Measurements from ENCODE around the gene PNP. TPM values are rescaled to one million over a fixed set of nuclear protein-coding genes. Genes with fewer than 3 reads are reported as not detected.

PNP gene
- total RNA-seq, 1 donor from 2014 or later = 56.8 TPM

DNA sequence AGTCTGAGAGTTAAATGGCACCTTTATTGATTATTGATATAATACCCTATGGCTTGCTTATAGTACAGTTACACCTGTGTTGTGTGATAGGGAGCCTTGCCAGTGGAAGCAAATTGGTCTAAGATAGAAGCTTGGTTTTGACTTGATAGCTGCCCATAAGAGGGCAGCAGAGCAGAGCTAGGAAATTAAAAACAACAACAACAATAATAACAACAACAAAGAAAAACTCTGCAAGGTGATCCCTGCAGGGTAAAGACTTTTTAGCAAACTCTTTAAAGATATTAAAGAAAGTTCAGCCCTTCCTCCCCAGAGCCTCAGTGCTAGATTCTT, 18.2 kb downstream of the PNP start:
- peaks cover 14% of the 10 kb centered on the region for H3K4me1 Mint-ChIP-seq (ENCODE audit: low read depth, unreplicated experiment)
- no peak overlapping the region for H3K4me2 ChIP-seq (ENCODE audit: low read length)
- DNase-seq (ENCODE audit: low read depth) = no peak
- H3K36me3 ChIP-seq (ENCODE audit: insufficient read depth, low read length) = no peaks in the 10 kb centered on the region
- H3K27ac Mint-ChIP-seq (ENCODE audit: unreplicated experiment) = no peak overlapping the region
- no peak overlapping the region for H3K9ac ChIP-seq (ENCODE audit: low read length)
- no peaks in the 10 kb centered on the region for H3K79me2 ChIP-seq (ENCODE audit: insufficient read depth, low read length)
- no peak overlapping the region for H3K4me3 ChIP-seq (ENCODE audit: insufficient read depth, low read depth, low read length)
- no peak overlapping the region for H3K4me3 Mint-ChIP-seq (ENCODE audit: unreplicated experiment)
- no peak for TF ChIP-seq EZH2 (IDR thresholded peaks at IDR 0.05; ENCODE audit: insufficient read depth, low read length)
- TF ChIP-seq, protein P1, sequence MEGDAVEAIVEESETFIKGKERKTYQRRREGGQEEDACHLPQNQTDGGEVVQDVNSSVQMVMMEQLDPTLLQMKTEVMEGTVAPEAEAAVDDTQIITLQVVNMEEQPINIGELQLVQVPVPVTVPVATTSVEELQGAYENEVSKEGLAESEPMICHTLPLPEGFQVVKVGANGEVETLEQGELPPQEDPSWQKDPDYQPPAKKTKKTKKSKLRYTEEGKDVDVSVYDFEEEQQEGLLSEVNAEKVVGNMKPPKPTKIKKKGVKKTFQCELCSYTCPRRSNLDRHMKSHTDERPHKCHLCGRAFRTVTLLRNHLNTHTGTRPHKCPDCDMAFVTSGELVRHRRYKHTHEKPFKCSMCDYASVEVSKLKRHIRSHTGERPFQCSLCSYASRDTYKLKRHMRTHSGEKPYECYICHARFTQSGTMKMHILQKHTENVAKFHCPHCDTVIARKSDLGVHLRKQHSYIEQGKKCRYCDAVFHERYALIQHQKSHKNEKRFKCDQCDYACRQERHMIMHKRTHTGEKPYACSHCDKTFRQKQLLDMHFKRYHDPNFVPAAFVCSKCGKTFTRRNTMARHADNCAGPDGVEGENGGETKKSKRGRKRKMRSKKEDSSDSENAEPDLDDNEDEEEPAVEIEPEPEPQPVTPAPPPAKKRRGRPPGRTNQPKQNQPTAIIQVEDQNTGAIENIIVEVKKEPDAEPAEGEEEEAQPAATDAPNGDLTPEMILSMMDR (IDR thresholded peaks at IDR 0.05; ENCODE audit: insufficient read depth, low read depth, low read length) = no peak
- H2AFZ ChIP-seq (ENCODE audit: low read depth, low read length) = no peak overlapping the region
- H3K9me3 Mint-ChIP-seq (ENCODE audit: unreplicated experiment) = no peaks in the 10 kb centered on the region
- no peaks in the 10 kb centered on the region for H4K20me1 ChIP-seq (ENCODE audit: insufficient read depth, low read length)
- no peaks in the 10 kb centered on the region for H3K4me1 ChIP-seq (ENCODE audit: insufficient read depth, low read length)
- H3K36me3 Mint-ChIP-seq (ENCODE audit: low read depth, unreplicated experiment) = no peaks in the 10 kb centered on the region
- no peaks in the 10 kb centered on the region for H3K9me3 ChIP-seq (ENCODE audit: insufficient read depth, low read depth, low read length)
- H3K27ac ChIP-seq (ENCODE audit: low read depth, low read length) = no peak overlapping the region
- no peaks in the 10 kb centered on the region for H3K27me3 Mint-ChIP-seq (ENCODE audit: low read depth, unreplicated experiment)
- no peak for FAIRE-seq
- peaks cover 6% of the 10 kb centered on the region for H3K27me3 ChIP-seq (ENCODE audit: insufficient read depth, low read length)

DNA sequence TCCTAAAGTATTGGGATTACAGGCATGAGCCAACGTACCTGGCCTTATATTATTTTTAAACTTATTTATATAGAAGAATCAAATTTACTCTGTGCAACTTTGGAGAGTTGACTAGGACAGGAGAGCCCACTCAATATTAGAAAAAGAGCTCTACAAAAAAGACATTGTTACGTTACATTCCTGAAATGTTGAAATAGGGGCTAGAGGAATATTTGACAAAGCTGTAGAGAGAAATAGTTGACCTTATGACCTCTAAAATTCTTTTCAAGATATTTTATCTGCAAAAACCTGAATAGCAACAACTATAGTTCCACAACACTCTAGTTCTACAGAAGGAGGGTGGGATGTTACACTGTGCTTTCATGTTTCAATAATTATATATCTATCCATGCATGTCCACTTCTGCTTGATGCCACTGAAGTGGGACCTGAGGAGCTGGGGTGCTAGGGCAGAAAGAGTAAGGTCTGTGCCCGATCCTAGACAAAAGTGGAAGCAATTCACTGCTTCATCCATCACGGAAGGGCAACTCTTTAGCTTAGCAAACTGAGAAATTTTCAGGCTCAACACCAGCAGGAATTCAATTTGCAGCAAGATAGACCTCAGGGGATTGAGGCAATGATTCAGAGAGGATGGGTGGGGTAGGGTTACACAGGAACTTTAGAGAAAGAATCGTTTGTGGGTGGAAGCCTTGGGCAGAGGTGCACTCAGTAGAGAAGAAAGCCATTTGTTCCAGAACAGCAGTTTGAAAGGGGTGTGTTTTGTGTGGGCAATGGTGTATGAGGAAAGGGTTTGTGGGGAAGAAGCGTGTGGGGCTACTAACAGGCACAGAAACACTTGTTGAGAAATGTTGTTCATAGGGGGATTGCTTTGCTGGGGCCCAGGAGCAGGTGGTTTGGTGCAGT, 20.1 kb downstream of the PNP start:
- H3K4me2 ChIP-seq (ENCODE audit: low read length) = no peak overlapping the region
- no peak overlapping the region for H3K4me3 Mint-ChIP-seq (ENCODE audit: unreplicated experiment)
- FAIRE-seq (no peak), DNase-seq (ENCODE audit: low read depth) (no peak)
- H3K36me3 Mint-ChIP-seq (ENCODE audit: low read depth, unreplicated experiment) = no peaks in the 10 kb centered on the region
- H2AFZ ChIP-seq (ENCODE audit: low read depth, low read length) = no peak overlapping the region
- no peaks in the 10 kb centered on the region for H3K27me3 ChIP-seq (ENCODE audit: insufficient read depth, low read length)
- no peak overlapping the region for H3K4me3 ChIP-seq (ENCODE audit: insufficient read depth, low read depth, low read length)
- no peak overlapping the region for H3K9ac ChIP-seq (ENCODE audit: low read length)
- H3K4me1 Mint-ChIP-seq (ENCODE audit: low read depth, unreplicated experiment) = peaks cover 16% of the 10 kb centered on the region
- H3K27ac Mint-ChIP-seq (ENCODE audit: unreplicated experiment) = no peak overlapping the region
- no peaks in the 10 kb centered on the region for H3K79me2 ChIP-seq (ENCODE audit: insufficient read depth, low read length)
- no peaks in the 10 kb centered on the region for H4K20me1 ChIP-seq (ENCODE audit: insufficient read depth, low read length)
- no peak overlapping the region for H3K27ac ChIP-seq (ENCODE audit: low read depth, low read length)
- H3K36me3 ChIP-seq (ENCODE audit: insufficient read depth, low read length) = no peaks in the 10 kb centered on the region
- H3K4me1 ChIP-seq (ENCODE audit: insufficient read depth, low read length) = no peaks in the 10 kb centered on the region
- no peaks in the 10 kb centered on the region for H3K27me3 Mint-ChIP-seq (ENCODE audit: low read depth, unreplicated experiment)
- no peak for TF ChIP-seq EZH2 (IDR thresholded peaks at IDR 0.05; ENCODE audit: insufficient read depth, low read length)
- TF ChIP-seq, protein P1 (IDR thresholded peaks at IDR 0.05; ENCODE audit: insufficient read depth, low read depth, low read length) = no peak
- H3K9me3 ChIP-seq (ENCODE audit: insufficient read depth, low read depth, low read length) = no peaks in the 10 kb centered on the region
- no peaks in the 10 kb centered on the region for H3K9me3 Mint-ChIP-seq (ENCODE audit: unreplicated experiment)

DNA sequence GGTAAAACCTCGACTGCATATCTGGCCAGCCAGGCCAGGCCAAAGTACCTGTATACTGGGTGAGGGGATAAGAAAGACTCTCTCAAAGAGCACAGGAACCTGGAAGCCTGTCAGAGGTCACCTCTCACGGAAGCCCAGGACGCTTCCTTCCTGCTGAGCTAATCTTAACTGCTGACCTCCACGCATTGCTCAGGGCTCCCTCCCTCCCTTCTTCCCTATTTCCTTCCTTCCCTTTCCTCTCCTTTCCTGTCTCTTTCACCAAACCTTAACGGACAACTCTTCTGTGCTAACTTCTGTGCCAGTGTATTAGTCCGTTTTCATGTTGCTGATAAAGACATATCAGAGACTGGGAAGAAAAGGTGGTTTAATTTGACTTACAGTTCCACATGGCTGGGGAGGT, 21.4 kb downstream of the PNP start:
- H3K4me3 ChIP-seq (ENCODE audit: insufficient read depth, low read depth, low read length) = no peak overlapping the region
- H3K27ac Mint-ChIP-seq (ENCODE audit: unreplicated experiment) = no peak overlapping the region
- no peak overlapping the region for H3K4me3 Mint-ChIP-seq (ENCODE audit: unreplicated experiment)
- DNase-seq (ENCODE audit: low read depth) (no peak), FAIRE-seq (no peak)
- H3K79me2 ChIP-seq (ENCODE audit: insufficient read depth, low read length) = no peaks in the 10 kb centered on the region
- peaks cover 16% of the 10 kb centered on the region for H3K4me1 Mint-ChIP-seq (ENCODE audit: low read depth, unreplicated experiment)
- no peaks in the 10 kb centered on the region for H3K27me3 ChIP-seq (ENCODE audit: insufficient read depth, low read length)
- H3K4me2 ChIP-seq (ENCODE audit: low read length) = no peak overlapping the region
- no peaks in the 10 kb centered on the region for H3K36me3 ChIP-seq (ENCODE audit: insufficient read depth, low read length)
- no peaks in the 10 kb centered on the region for H3K9me3 Mint-ChIP-seq (ENCODE audit: unreplicated experiment)
- H3K36me3 Mint-ChIP-seq (ENCODE audit: low read depth, unreplicated experiment) = no peaks in the 10 kb centered on the region
- H3K4me1 ChIP-seq (ENCODE audit: insufficient read depth, low read length) = no peaks in the 10 kb centered on the region
- TF ChIP-seq EZH2 (IDR thresholded peaks at IDR 0.05; ENCODE audit: insufficient read depth, low read length) = no peak
- TF ChIP-seq, protein P1 (IDR thresholded peaks at IDR 0.05; ENCODE audit: insufficient read depth, low read depth, low read length) = no peak
- no peak overlapping the region for H3K9ac ChIP-seq (ENCODE audit: low read length)
- H4K20me1 ChIP-seq (ENCODE audit: insufficient read depth, low read length) = no peaks in the 10 kb centered on the region
- no peak overlapping the region for H2AFZ ChIP-seq (ENCODE audit: low read depth, low read length)
- no peaks in the 10 kb centered on the region for H3K9me3 ChIP-seq (ENCODE audit: insufficient read depth, low read depth, low read length)
- no peaks in the 10 kb centered on the region for H3K27me3 Mint-ChIP-seq (ENCODE audit: low read depth, unreplicated experiment)
- H3K27ac ChIP-seq (ENCODE audit: low read depth, low read length) = no peak overlapping the region
